Erythroblast (primary cell): ENCODE results near the gene AQP10.

ENCODE experiments used
- GATA1 ChIP-seq: IDR thresholded peaks from 2 replicates; pipeline ENCODE4 v1.6.1; 2011; ENCODE audit warnings: low read depth, mild to moderate bottlenecking, control low read depth, low read length, moderate library complexity
- POLR2A ChIP-seq: IDR thresholded peaks from 2 replicates; pipeline ENCODE4 v1.6.1; 2011; ENCODE audit warnings: mild to moderate bottlenecking, low read length

DNA sequence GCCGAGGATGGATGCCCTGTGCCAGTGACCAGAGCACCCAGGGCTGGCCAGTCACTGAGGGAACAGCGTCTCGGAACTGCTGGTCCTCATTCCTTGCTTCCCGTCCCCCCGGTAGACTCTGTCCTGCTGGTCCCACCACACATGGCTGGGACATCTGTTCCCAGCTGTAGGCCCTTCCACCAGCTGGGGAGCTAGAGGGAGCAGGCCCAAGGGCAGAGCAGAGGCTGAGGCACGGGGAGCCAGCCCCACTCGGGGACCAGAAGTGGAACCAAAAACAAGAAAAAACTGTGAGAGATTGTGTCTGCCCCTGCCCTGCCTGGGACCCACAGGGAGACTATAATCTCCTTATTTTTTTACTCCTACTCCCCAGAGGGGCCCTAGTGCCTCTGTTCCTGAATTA is 28.2 kb downstream of the AQP10 start:
- no peak for TF ChIP-seq POLR2A
- TF ChIP-seq GATA1 = no peak
